ENCODE data around the gene OXER1. TPM values are rescaled to one million over a fixed set of nuclear protein-coding genes. Genes with fewer than 3 reads are reported as not detected.

OXER1 gene
- total RNA-seq, 2 donors from 2014 or later, result 2.9 to 4.1 TPM

GRCh38 chr2:42724886-42725285 lies 39.0 kb downstream of the OXER1 start:
- DNase-seq, result no peak
- intact Hi-C loops (cut with DNase I, micrococcal nuclease), result no loop called here
- ATAC-seq, result no peak

- peak; percentile 84 for ATAC-seq
- intact Hi-C loops (cut with DNase I, micrococcal nuclease), result no loop called here
- no peak for DNase-seq
Measured at GRCh38 chr2:42723465-42723864, 40.5 kb downstream of the OXER1 start.

DNA sequence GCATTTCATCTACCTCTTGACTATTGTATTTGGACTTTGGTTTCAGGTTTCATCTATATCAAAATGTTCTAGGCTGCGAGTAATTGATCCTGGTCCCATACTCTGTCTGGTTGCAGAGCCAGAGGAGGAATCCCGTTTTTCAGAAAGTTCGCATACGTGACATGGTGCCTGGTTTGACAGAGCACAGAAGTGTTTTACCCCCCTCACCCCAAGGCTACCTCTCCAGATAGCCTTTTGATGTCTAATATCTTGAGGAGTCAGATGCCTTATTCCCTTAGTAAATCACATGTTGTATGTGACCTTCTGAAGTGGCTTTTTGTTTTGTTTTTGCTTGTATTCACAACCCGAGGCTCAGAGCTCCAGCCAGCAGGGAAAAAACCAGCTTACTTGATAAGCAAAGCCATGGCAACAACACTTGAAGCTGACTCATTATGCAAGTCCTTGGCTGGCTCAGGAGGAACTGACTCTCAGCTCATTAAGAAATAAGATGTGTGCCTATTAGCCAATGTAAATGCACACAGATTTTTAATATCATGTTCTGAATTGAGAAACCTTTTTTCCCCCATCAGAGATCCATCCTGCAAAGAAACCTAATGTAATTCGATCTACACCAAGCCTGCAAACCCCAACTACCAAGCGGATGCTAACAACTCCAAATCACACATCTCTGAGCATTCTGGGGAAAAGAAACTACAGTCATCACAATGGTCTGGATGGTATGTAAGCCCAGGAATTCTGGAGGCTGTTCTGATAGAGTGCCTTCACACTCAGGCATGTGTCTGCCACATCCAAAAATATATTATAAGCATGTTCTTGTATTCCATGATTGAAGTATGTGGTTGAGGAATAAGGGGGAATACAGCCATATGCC lies 41.4 kb downstream of the OXER1 start:
- ATAC-seq, result peak; percentile 69
- DNase-seq, result peak; percentile 21 to 41
- intact Hi-C loops (cut with DNase I, micrococcal nuclease), result no loop called here

- peak; percentile 16 for ATAC-seq
- intact Hi-C loops (cut with DNase I, micrococcal nuclease), result no loop called here
- no peak for DNase-seq
Measured at GRCh38 chr2:42721898-42722297, 42.0 kb downstream of the OXER1 start.

GRCh38 chr2:42714686-42715085 lies 49.2 kb downstream of the OXER1 start:
- DNase-seq (no peak), ATAC-seq (no peak)
- intact Hi-C loops (cut with DNase I, micrococcal nuclease), result no loop called here

- ATAC-seq (no peak), DNase-seq (no peak)
- intact Hi-C loops (cut with DNase I, micrococcal nuclease), result no loop called here
Measured at GRCh38 chr2:42713920-42714319, 50.0 kb downstream of the OXER1 start.

- DNase-seq, result no peak
- no peak for ATAC-seq
- intact Hi-C loops (cut with DNase I, micrococcal nuclease), result no loop called here
Measured at GRCh38 chr2:42712934-42713333, 51.0 kb downstream of the OXER1 start.

Other genes with a start within 250 kb of the OXER1 start
- 10 to 100 TPM; 39.1 to 47.4 TPM for gene MTA3, start 195.5 kb downstream of the OXER1 start, total RNA-seq
- gene HAAO, start 28.4 kb upstream of the OXER1 start, total RNA-seq, result 10 to 100 TPM; 18.9 to 19.2 TPM